Neural cell (in vitro differentiated cells): ENCODE results near the gene TMCC2. TPM values are rescaled to one million over a fixed set of nuclear protein-coding genes. Genes with fewer than 3 reads are reported as not detected.
"Not testable (repeated sequence)": the region's sequence is repeated elsewhere in the genome, so short reads cannot be mapped to it uniquely, and the experiment has no call there.

Source experiments
- H2AFZ ChIP-seq: fragments of 200-600, 300-800 bp; sonication (generic), shearing (Covaris generic); 2 replicates; pipeline ENCODE4 v1.6.0; 2014; ENCODE audit warnings: low read depth, mild to moderate bottlenecking, antibody characterized with exemption, low read length, moderate library complexity
- H3F3A ChIP-seq: fragments of 200-600 bp; shearing (Covaris generic); 2 replicates; pipeline ENCODE4 v1.6.1; 2016; ENCODE audit warnings: mild to moderate bottlenecking, moderate library complexity, mixed read lengths, antibody characterized with exemption, low read length; ENCODE audit not compliant: insufficient read depth, poor library complexity, severe bottlenecking
- H3K27ac ChIP-seq: fragments of 200-600, 300-800 bp; sonication (generic), shearing (Covaris generic); 2 replicates; pipeline ENCODE4 v1.5.1; 2014; ENCODE audit warnings: mild to moderate bottlenecking, low read length, moderate library complexity
- H3K27me3 ChIP-seq: fragments of 300-800, 200-600 bp; sonication (generic), shearing (Covaris generic); 2 replicates; pipeline ENCODE4 v1.6.0; 2014; ENCODE audit warnings: mild to moderate bottlenecking, low read depth, low read length, moderate library complexity; ENCODE audit not compliant: insufficient read depth
- H3K36me3 ChIP-seq: fragments of 300-800, 200-600 bp; sonication (generic), shearing (Covaris generic); 2 replicates; pipeline ENCODE4 v1.5.1; 2014; ENCODE audit warnings: mild to moderate bottlenecking, antibody characterized with exemption, low read length, moderate library complexity; ENCODE audit not compliant: insufficient read depth
- H3K4me2 ChIP-seq: fragments of 300-800, 200-600 bp; sonication (generic), shearing (Covaris generic); 2 replicates; pipeline ENCODE4 v1.6.0; 2014; ENCODE audit warnings: mild to moderate bottlenecking, low read length
- H3K4me3 ChIP-seq: fragments of 300-800, 200-600 bp; sonication (generic), shearing (Covaris generic); 2 replicates; pipeline ENCODE4 v1.5.1; 2014; ENCODE audit warnings: mild to moderate bottlenecking, low read length, moderate library complexity
- H3K79me2 ChIP-seq: fragments of 200-600 bp; shearing (Covaris generic); replicated peaks from 2 replicates; pipeline ENCODE4 v1.6.0; 2014; ENCODE audit warnings: mild to moderate bottlenecking, low read length, moderate library complexity; ENCODE audit not compliant: insufficient read depth
- H3K9ac ChIP-seq: fragments of 300-800, 200-600 bp; sonication (generic), shearing (Covaris generic); 2 replicates; pipeline ENCODE4 v1.6.1; 2016; ENCODE audit warnings: mild to moderate bottlenecking, low read length, mixed read lengths
- H3K9me2 ChIP-seq: fragments of 200-600 bp; shearing (Covaris generic); 2 replicates; pipeline ENCODE4 v1.6.1; 2016; ENCODE audit warnings: mild to moderate bottlenecking, low read length, mixed read lengths; ENCODE audit not compliant: insufficient read depth
- H3K9me3 ChIP-seq: fragments of 200-600, 300-800 bp; sonication (generic), shearing (Covaris generic); 2 replicates; pipeline ENCODE4 v1.6.1; 2016; ENCODE audit warnings: mild to moderate bottlenecking, mixed run types, low read length, moderate library complexity, mixed read lengths
- H4K20me1 ChIP-seq: fragments of 200-600 bp; shearing (Covaris generic); 2 replicates; pipeline ENCODE4 v1.6.1; 2016; ENCODE audit warnings: mild to moderate bottlenecking, mixed run types; ENCODE audit not compliant: insufficient read depth
- CTCF ChIP-seq: fragments of 450-650 bp; IDR thresholded peaks from 2 replicates; pipeline ENCODE4 v1.5.1; 2014; ENCODE audit warnings: antibody characterized with exemption, mild to moderate bottlenecking, moderate library complexity; ENCODE audit not compliant: poor library complexity, severe bottlenecking
- EP300 ChIP-seq: fragments of 450-650 bp; conservative IDR thresholded peaks from 2 replicates; pipeline ENCODE4 v1.6.1; 2014; ENCODE audit warnings: antibody characterized with exemption, mild to moderate bottlenecking, moderate library complexity; ENCODE audit not compliant: poor library complexity, severe bottlenecking
- EZH2 ChIP-seq: fragments of 200-600, 300-800 bp; shearing (Covaris generic), sonication (generic); IDR thresholded peaks from 2 replicates; pipeline ENCODE4 v1.6.1; 2014; ENCODE audit warnings: antibody characterized with exemption, low read length, borderline replicate concordance, mild to moderate bottlenecking; ENCODE audit not compliant: insufficient read depth, poor library complexity, severe bottlenecking
- MXI1 ChIP-seq: fragments of 450-650 bp; conservative IDR thresholded peaks from 2 replicates; pipeline ENCODE4 v1.6.1; 2014; ENCODE audit warnings: antibody characterized with exemption, mild to moderate bottlenecking; ENCODE audit not compliant: poor library complexity, severe bottlenecking
- POLR2AphosphoS5 ChIP-seq: IDR thresholded peaks from 2 replicates; pipeline ENCODE4 v1.6.1; 2012
- RAD21 ChIP-seq: fragments of 450-650 bp; conservative IDR thresholded peaks from 2 replicates; pipeline ENCODE4 v1.6.1; 2014; ENCODE audit warnings: antibody characterized with exemption, mild to moderate bottlenecking, moderate library complexity
- REST ChIP-seq: IDR thresholded peaks from 2 replicates; pipeline ENCODE4 v1.6.1; 2012; ENCODE audit warnings: borderline replicate concordance
- SMC3 ChIP-seq: fragments of 450-650 bp; conservative IDR thresholded peaks from 2 replicates; pipeline ENCODE4 v1.6.1; 2014; ENCODE audit warnings: antibody characterized with exemption, mild to moderate bottlenecking, moderate library complexity; ENCODE audit not compliant: poor library complexity
- TAF1 ChIP-seq: IDR thresholded peaks from 2 replicates; pipeline ENCODE4 v1.6.1; 2012; ENCODE audit warnings: low read depth
- polyA plus RNA-seq: library from polyadenylated mRNA; depleted of rRNA; stranded (reverse); fragments of >200 nt; gene quantifications from 2 replicates; pipeline ENCODE4 v1.2.3, GENCODE V29; 2014

Gene TMCC2
- polyA plus RNA-seq, 1 donor from 2014 or later = 32.2 TPM

- no peak overlapping the region for H3K9ac ChIP-seq
- no peaks in the 10 kb centered on the region for H4K20me1 ChIP-seq
- H3K4me2 ChIP-seq = no peak overlapping the region
- TF ChIP-seq REST (no peak), SMC3 (no peak), POLR2AphosphoS5 (no peak)
- no peak overlapping the region for H3K4me3 ChIP-seq
- H3K36me3 ChIP-seq = no peaks in the 10 kb centered on the region
- no peaks in the 10 kb centered on the region for H3K9me2 ChIP-seq
- peaks cover 3% of the 10 kb centered on the region for H3K79me2 ChIP-seq
- no peaks in the 10 kb centered on the region for H3K27me3 ChIP-seq
- H3K27ac ChIP-seq = no peak overlapping the region
- no peak overlapping the region for H2AFZ ChIP-seq
- no peaks in the 10 kb centered on the region for H3K9me3 ChIP-seq
- H3F3A ChIP-seq = no peaks in the 10 kb centered on the region
Measured at GRCh38 chr1:205232945-205233397, 5.2 kb downstream of the TMCC2 start.

- not testable (repeated sequence) for H3F3A ChIP-seq, H3K9ac ChIP-seq, H3K79me2 ChIP-seq, H3K9me2 ChIP-seq, H4K20me1 ChIP-seq, H3K27ac ChIP-seq, H3K27me3 ChIP-seq, H3K9me3 ChIP-seq, H3K4me3 ChIP-seq, H3K36me3 ChIP-seq, H2AFZ ChIP-seq, H3K4me2 ChIP-seq
Measured at GRCh38 chr1:205233986-205234385, 6.2 kb downstream of the TMCC2 start.

GRCh38 chr1:205235951-205236350 is 8.2 kb downstream of the TMCC2 start:
- Histone ChIP-seq H2AFZ (no peak overlapping the region), H3F3A (no peaks in the 10 kb centered on the region), H3K79me2 (peaks cover 3% of the 10 kb centered on the region), H3K4me3 (no peak overlapping the region), H3K27ac (no peak overlapping the region), H3K4me2 (no peak overlapping the region), H3K36me3 (no peaks in the 10 kb centered on the region), H3K9me3 (no peaks in the 10 kb centered on the region), H3K9ac (no peak overlapping the region), H3K27me3 (no peaks in the 10 kb centered on the region), H4K20me1 (no peaks in the 10 kb centered on the region), H3K9me2 (no peaks in the 10 kb centered on the region)
- TF ChIP-seq RAD21 (no peak), EZH2 (no peak), MXI1 (no peak), TAF1 (no peak), REST (no peak), POLR2AphosphoS5 (no peak), EP300 (no peak), SMC3 (no peak), CTCF (no peak)
